ENCODE results near the gene LRRN2.
A peak's percentile ranks its signal among the peaks of the same experiment; 100 is the strongest.
"Not testable (repeated sequence)": the region's sequence is repeated elsewhere in the genome, so short reads cannot be mapped to it uniquely, and the experiment has no call there.

LRRN2 gene

GRCh38 chr1:204571128-204571527, 114.4 kb downstream of the LRRN2 start:
- no peak overlapping the region for H3K4me3 Mint-ChIP-seq
- H3K9me3 Mint-ChIP-seq = no peaks in the 10 kb centered on the region
- peaks cover 6% of the 10 kb centered on the region for H3K4me1 Mint-ChIP-seq (ENCODE audit: low read depth)
- DNase-seq = no peak
- H3K36me3 Mint-ChIP-seq (ENCODE audit: low read depth) = peaks cover 62% of the 10 kb centered on the region
- H3K27me3 Mint-ChIP-seq = no peaks in the 10 kb centered on the region
- no peak overlapping the region for H3K27ac Mint-ChIP-seq

DNA sequence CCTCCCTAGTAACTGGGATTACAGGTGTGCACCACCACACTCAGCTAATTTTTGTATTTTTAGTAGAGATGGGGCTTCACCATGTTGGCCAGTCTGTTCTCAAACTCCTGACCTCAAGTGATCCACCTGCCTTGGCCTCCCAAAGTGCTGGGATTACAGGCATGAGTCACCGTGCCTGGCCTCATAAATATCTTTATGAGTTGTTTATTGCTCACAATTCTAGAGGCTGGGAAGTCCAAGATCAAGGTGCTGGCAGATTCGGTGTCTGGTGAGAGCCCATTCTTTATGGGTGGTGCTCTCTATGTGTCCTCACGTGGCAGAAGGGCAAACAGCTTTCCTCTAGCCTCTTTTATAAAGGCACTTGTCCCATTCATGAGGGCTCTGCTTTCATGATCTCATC, 115.5 kb downstream of the LRRN2 start:
- not testable (repeated sequence) for H3K9me3 Mint-ChIP-seq, H3K27me3 Mint-ChIP-seq, H3K4me3 Mint-ChIP-seq
- Mint-ChIP-seq H3K27ac (peak overlapping the region; percentile 1), H3K36me3 (ENCODE audit: low read depth) (peaks cover 66% of the 10 kb centered on the region), H3K4me1 (ENCODE audit: low read depth) (peaks cover 17% of the 10 kb centered on the region)
- DNase-seq = peak; percentile 9

DNA sequence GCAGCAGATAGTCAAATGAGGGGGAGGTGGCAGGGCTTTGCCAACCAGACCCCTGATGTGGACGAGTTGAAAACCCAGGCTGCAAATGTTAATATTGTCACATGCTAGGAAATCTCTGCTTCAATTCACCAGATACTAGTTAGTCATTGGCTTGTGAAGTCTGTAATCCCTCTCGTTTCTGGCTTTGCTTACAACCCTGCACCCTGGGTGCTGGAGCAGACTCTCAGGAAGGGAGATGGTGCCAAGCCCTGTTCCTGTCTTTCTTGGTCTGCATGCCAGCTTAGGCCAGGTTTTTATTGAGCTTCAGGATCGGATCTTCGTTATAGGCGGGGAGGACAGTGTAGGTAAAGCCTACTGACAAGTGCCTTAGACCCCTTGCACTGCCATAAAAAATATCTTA, 116.1 kb downstream of the LRRN2 start:
- H3K4me3 Mint-ChIP-seq = no peak overlapping the region

GRCh38 chr1:204568576-204569315, 116.8 kb downstream of the LRRN2 start:
- DNase-seq = peak; percentile 11
- peaks cover 68% of the 10 kb centered on the region for H3K36me3 Mint-ChIP-seq (ENCODE audit: low read depth)
- H3K9me3 Mint-ChIP-seq = no peaks in the 10 kb centered on the region
- no peak overlapping the region for H3K27ac Mint-ChIP-seq
- peaks cover 26% of the 10 kb centered on the region for H3K4me1 Mint-ChIP-seq (ENCODE audit: low read depth)
- no peaks in the 10 kb centered on the region for H3K27me3 Mint-ChIP-seq
- H3K4me3 Mint-ChIP-seq = no peak overlapping the region

More for the DNA sequence above, 116.1 kb downstream of the LRRN2 start:
- peak; percentile 5 for DNase-seq
- no peaks in the 10 kb centered on the region for H3K27me3 Mint-ChIP-seq
- peaks cover 22% of the 10 kb centered on the region for H3K4me1 Mint-ChIP-seq (ENCODE audit: low read depth)
- H3K27ac Mint-ChIP-seq = no peak overlapping the region
- no peaks in the 10 kb centered on the region for H3K9me3 Mint-ChIP-seq
- H3K36me3 Mint-ChIP-seq (ENCODE audit: low read depth) = peaks cover 68% of the 10 kb centered on the region
